ENCODE results near the gene EPB41L3.

DNA sequence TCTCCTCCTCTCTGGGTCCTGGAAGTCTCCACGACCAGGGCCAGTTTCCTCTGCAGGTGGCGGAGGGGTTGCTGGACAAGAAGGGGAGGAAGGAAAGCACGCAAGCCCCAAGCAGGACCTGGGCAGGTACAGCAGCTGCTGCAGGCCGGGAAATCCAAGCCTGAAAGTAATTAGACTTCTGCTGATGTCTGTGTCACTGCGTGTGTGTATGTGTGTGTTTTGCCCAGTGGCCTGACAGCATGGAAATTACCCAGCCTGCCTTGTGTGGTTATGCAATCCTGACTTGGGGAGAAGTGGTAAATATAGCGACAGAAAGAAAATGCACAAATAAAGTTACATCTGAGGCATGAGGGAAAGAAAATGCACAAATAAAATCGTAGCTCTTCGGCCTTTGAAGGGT is 126.5 kb downstream of the EPB41L3 start:
- no peak for TF ChIP-seq POLR2A (IDR thresholded peaks at IDR 0.05)
- TF ChIP-seq, protein P1, sequence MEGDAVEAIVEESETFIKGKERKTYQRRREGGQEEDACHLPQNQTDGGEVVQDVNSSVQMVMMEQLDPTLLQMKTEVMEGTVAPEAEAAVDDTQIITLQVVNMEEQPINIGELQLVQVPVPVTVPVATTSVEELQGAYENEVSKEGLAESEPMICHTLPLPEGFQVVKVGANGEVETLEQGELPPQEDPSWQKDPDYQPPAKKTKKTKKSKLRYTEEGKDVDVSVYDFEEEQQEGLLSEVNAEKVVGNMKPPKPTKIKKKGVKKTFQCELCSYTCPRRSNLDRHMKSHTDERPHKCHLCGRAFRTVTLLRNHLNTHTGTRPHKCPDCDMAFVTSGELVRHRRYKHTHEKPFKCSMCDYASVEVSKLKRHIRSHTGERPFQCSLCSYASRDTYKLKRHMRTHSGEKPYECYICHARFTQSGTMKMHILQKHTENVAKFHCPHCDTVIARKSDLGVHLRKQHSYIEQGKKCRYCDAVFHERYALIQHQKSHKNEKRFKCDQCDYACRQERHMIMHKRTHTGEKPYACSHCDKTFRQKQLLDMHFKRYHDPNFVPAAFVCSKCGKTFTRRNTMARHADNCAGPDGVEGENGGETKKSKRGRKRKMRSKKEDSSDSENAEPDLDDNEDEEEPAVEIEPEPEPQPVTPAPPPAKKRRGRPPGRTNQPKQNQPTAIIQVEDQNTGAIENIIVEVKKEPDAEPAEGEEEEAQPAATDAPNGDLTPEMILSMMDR (IDR thresholded peaks at IDR 0.05) = no peak
